Transverse colon (tissue), 4 donors: ENCODE measurements around the gene RBCK1.

Source experiments
- POLR2A ChIP-seq: fragments of 450-650 bp; IDR thresholded peaks from one replicate; pipeline ENCODE4 v1.6.1; 2016; ENCODE audit warnings: antibody characterized with exemption, mild to moderate bottlenecking, moderate library complexity
- POLR2AphosphoS5 ChIP-seq, 3 donors: sonication (generic); formaldehyde crosslinking; IDR thresholded peaks; one replicate each; pipeline ENCODE4 v1.6.1; 2016; ENCODE audit warnings: antibody characterized with exemption in 3 of 3
- TF ChIP-seq, protein P1 (sequence below), 5 experiments: fragments of 200-600 bp in 3 of 5; fragments of 450-650 bp in 2 of 5; sonication (generic) in 3 of 5; IDR thresholded peaks; 1 replicate in 2 of 5; 2 replicates in 3 of 5; pipeline ENCODE4 v1.5.1; 2016 to 2017; ENCODE audit warnings: antibody characterized with exemption in 5 of 5, inconsistent platforms in 3 of 5, mild to moderate bottlenecking in 2 of 5, moderate library complexity in 1 of 5

DNA sequence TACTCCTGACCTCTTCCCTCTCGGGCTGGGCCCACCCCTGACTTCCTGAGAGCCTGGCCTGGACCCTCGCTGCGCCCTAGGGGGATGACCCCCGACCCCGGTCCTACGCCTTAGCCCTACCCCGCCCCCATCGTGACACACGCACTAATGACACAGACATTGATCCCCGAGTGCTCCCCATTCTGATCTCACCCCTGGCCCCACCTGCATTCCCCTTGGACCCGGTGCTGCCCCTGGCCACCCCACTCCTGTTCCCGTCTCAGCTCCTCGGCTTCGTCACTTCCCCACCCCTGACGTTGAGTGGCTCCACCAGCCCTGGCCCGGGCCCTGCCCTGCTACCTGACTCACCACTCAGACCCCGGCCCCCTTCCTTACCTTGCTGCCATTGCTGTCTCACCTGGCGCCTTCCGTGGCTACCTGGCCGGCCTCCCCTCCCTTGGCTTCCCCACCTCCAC is 12.1 kb downstream of the RBCK1 start:
- TF ChIP-seq, protein P1, sequence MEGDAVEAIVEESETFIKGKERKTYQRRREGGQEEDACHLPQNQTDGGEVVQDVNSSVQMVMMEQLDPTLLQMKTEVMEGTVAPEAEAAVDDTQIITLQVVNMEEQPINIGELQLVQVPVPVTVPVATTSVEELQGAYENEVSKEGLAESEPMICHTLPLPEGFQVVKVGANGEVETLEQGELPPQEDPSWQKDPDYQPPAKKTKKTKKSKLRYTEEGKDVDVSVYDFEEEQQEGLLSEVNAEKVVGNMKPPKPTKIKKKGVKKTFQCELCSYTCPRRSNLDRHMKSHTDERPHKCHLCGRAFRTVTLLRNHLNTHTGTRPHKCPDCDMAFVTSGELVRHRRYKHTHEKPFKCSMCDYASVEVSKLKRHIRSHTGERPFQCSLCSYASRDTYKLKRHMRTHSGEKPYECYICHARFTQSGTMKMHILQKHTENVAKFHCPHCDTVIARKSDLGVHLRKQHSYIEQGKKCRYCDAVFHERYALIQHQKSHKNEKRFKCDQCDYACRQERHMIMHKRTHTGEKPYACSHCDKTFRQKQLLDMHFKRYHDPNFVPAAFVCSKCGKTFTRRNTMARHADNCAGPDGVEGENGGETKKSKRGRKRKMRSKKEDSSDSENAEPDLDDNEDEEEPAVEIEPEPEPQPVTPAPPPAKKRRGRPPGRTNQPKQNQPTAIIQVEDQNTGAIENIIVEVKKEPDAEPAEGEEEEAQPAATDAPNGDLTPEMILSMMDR (IDR thresholded peaks at IDR 0.05): no peak
- no peak for TF ChIP-seq POLR2AphosphoS5 (IDR thresholded peaks at IDR 0.05)
- no peak for TF ChIP-seq POLR2A
